ENCODE data around the gene CD200R1. TPM values are rescaled to one million over a fixed set of nuclear protein-coding genes. Genes with fewer than 3 reads are reported as not detected.

The CD200R1 gene
- total RNA-seq, 4 donors from 2014 or later, result 3.0 to 7.3 (median 6.2) TPM

GRCh38 chr3:112987710-112988334 is 12.9 kb upstream of the CD200R1 start:
- TF ChIP-seq CTCF (IDR thresholded peaks at IDR 0.05; ENCODE audit: low read depth), result no peak

GRCh38 chr3:112984485-112984884 is 9.6 kb upstream of the CD200R1 start:
- TF ChIP-seq CTCF (IDR thresholded peaks at IDR 0.05; ENCODE audit: low read depth), result no peak

- no peak for TF ChIP-seq CTCF (IDR thresholded peaks at IDR 0.05; ENCODE audit: low read depth)
These were observed 7.8 kb upstream of the CD200R1 start for GRCh38 chr3:112982710-112983109.

GRCh38 chr3:112980080-112980479 is 5.2 kb upstream of the CD200R1 start:
- no peak for TF ChIP-seq CTCF (IDR thresholded peaks at IDR 0.05; ENCODE audit: low read depth)

- TF ChIP-seq CTCF (IDR thresholded peaks at IDR 0.05; ENCODE audit: low read depth), result no peak
These were observed 4.4 kb upstream of the CD200R1 start for GRCh38 chr3:112979244-112979832.

GRCh38 chr3:112976953-112977352 is 2.0 kb upstream of the CD200R1 start:
- TF ChIP-seq CTCF (IDR thresholded peaks at IDR 0.05; ENCODE audit: low read depth), result no peak

GRCh38 chr3:112976001-112976400 is 1.1 kb upstream of the CD200R1 start:
- TF ChIP-seq CTCF (IDR thresholded peaks at IDR 0.05; ENCODE audit: low read depth), result no peak
